AG04449 (cell line): ENCODE data around the gene SNAP47.

Source experiments
- CTCF ChIA-PET: fragments of 350-600 bp; formaldehyde crosslinking; extraction: SDS; loops from one replicate; lab custom pipeline; 2021; ENCODE audit warnings: antibody characterized with exemption; lab: Yijun Ruan, JAX
- POLR2A ChIA-PET: fragments of 400-600, 350-600 bp; formaldehyde crosslinking; extraction: SDS; loops from one replicate; lab custom pipeline; 2020; ENCODE audit warnings: antibody characterized with exemption, inconsistent platforms; lab: Yijun Ruan, JAX
- DNase-seq: peaks from one replicate; pipeline ENCODE4 v3.0.0-alpha.2; 2010; ENCODE audit warnings: low read depth, low spot score
- H3K4me3 ChIP-seq: 2 replicates; pipeline ENCODE4 v1.5.1; 2011; ENCODE audit warnings: low read depth, mild to moderate bottlenecking, control low read depth, low read length
- TF ChIP-seq, protein P1 (sequence below): IDR thresholded peaks from one replicate; pipeline ENCODE4 v1.5.1; 2011; ENCODE audit warnings: mild to moderate bottlenecking, moderate library complexity, low read length, control low read depth, inconsistent platforms; ENCODE audit not compliant: insufficient read depth; ENCODE audit errors: missing control alignments

Gene SNAP47

DNA sequence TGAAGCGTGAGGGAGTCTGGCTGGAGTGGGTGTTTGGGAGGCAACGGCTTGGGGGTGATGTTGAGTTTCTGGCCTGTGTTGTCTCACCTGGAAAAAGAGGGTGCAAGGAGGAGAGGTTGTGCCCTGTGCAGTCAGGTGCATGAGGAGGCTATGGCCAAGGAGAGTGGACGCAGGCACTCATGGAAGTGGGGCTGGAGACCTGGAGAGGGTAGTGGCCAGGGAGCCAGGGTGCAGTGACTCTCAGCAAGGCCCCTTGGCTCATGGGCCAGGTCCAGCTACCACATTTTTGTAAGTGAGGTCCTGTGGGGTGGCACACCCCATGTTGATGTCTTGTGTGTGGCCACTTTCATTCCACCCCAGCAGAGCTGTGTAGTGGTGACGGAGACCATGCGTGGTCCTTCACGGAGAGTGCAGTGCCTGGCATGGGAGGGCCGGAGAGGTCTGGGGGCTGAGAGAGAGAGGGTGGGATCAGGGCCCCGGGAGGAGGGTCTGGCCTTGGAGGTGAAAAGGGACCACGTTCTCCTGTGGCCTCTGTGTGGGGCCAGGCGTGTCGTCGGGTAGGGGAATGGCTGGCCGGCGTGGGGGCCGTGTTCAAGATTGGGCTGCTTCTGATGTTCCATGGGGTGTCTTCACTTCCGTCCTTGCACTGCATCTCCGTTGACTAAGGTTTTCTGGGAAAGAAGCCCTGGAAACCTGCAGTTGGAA, 6.1 kb downstream of the SNAP47 start:
- ChIA-PET POLR2A (no interaction called here), CTCF (no interaction called here)
- no peak overlapping the region for H3K4me3 ChIP-seq
- no peak for DNase-seq
- TF ChIP-seq, protein P1, sequence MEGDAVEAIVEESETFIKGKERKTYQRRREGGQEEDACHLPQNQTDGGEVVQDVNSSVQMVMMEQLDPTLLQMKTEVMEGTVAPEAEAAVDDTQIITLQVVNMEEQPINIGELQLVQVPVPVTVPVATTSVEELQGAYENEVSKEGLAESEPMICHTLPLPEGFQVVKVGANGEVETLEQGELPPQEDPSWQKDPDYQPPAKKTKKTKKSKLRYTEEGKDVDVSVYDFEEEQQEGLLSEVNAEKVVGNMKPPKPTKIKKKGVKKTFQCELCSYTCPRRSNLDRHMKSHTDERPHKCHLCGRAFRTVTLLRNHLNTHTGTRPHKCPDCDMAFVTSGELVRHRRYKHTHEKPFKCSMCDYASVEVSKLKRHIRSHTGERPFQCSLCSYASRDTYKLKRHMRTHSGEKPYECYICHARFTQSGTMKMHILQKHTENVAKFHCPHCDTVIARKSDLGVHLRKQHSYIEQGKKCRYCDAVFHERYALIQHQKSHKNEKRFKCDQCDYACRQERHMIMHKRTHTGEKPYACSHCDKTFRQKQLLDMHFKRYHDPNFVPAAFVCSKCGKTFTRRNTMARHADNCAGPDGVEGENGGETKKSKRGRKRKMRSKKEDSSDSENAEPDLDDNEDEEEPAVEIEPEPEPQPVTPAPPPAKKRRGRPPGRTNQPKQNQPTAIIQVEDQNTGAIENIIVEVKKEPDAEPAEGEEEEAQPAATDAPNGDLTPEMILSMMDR = no peak

DNA sequence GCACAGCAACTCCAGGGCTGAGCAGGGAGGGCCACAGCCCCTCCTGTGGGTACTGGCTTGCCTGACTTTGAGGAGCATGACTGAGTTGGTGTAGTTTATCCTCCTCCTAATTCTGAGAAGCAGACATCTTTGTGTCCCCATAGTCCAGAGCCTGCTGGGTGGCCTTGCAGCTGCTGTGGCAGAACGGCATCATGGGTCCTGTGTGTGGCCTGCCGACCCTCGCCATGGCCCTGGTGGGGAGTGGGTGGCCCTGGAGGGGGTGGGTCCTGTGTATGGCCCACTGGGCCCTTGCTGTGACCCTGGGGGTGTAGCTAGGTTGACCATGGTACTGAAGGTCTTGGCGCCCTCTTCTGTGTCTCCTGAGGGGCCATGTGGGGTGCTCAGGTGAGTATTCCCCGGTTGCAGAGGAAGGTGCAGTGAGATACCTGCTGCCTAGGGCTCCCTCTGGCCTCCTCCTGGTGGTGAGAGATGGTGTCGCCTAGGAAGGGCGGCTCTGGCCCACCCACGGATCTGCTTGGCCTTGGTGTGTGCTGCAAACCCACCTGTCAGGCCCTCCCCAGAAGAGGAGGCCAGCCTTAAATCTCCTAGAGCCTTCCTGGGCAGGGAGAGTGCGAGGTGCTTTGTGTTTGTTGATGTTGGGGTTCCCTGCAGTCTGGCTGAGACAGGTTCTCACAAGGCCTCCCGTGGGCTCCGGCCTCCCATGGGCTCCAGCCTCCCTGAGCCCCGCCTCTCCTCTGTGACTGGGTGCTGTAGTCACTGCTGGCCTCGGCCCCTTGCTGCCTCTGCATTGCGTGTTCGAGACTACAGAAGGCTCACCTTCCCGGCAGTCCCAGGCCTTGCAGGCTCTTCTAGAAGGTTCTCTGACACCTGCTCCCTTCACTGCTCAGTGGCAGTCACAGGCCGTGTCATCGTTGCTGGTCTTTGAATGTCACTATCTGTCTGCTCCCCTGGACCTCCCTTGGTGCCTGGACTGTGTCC, 7.8 kb downstream of the SNAP47 start:
- TF ChIP-seq, protein P1 = no peak
- H3K4me3 ChIP-seq = no peak overlapping the region
- ChIA-PET CTCF (interaction anchor here (2.4 kb wide), 1 partner anchor 13 kb away, joined by 7 read pairs; no protein-coding TSS in a partner anchor), POLR2A (no interaction called here)
- DNase-seq = no peak

DNA sequence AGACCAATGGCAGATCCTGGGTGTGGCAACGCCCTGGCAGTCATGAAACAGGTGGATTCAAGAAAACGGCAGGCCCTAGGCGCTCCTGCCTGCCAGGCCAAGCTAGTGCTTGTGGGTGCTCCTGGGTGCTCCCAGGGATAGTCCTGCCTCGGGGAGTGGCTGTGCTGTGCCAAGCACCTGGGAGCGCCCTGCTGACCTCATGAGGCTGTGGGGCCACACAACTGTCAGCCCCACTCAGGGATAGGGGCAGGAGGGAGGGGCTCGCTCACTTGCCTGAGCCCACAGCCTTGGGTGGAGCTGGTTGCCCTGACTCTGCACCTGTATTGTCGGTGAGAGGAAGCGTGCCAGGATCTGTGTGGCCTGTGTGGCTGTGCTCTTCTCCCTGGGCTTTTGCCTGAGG, 9.4 kb downstream of the SNAP47 start:
- ChIA-PET CTCF (interaction anchor here (2.4 kb wide), 1 partner anchor 14 kb away, joined by 7 read pairs; no protein-coding TSS in a partner anchor), POLR2A (no interaction called here)
- TF ChIP-seq, protein P1 = no peak
- no peak for DNase-seq
- H3K4me3 ChIP-seq = no peak overlapping the region

DNA sequence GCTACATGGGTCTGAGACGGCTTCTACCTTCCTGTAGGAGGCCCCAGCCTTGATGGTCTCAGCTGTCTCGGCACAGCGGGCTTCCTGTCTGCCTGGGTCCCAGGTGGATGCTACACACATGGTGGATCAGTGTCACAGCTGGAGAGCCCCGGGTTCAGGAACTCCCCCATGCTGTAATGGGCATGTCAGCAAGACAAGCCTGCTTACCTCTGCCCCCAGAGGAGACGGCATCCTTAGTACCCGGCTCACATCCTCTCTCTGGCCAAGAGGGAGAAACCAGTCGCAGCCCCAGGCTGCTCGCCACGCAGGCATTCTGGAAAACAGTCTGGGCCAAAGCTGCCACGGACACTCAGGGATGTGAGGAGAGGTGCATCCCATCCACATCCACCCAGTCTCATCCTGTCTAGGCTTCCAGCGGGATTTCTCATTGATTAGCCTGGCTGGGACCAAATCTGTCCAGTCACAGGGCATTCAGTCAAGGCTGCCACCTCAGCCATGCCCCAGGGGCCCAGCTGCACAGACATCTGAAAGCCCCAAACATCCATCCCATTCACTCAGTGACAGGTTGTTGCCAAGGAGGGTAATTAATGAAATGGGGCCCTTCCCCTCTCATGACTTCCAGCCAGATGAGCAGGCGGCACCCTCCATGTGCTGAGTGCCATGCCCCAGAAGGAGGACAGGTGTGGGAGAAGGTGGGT, 10.5 kb downstream of the SNAP47 start:
- CTCF ChIA-PET = no interaction called here
- TF ChIP-seq, protein P1 = no peak
- no peak for DNase-seq
- POLR2A ChIA-PET = no interaction called here
- H3K4me3 ChIP-seq = no peak overlapping the region

DNA sequence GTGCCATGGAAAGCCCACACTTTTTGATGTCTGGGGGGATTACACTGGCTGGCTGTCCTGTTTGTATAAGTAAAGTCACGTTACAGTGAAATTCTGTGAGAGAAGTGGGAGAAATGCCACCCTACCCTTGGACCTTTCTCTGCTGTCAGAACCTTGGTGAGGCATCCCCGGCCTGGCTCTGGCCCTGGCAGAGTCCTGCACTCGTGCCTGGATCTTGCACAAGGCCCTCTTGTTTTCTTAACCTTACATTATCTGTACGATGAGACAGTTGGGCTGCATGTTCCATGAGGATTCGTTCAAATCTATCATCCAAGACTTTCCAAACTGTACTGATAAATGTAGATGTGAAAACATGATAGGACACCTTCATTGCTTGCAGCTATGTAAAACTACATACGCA, 11.4 kb downstream of the SNAP47 start:
- ChIA-PET POLR2A (no interaction called here), CTCF (interaction anchor here (1.1 kb wide), 1 partner anchor 200 kb away, joined by 3 read pairs; no protein-coding TSS in a partner anchor)
- no peak overlapping the region for H3K4me3 ChIP-seq
- no peak for DNase-seq
- TF ChIP-seq, protein P1 = no peak
